CD4-positive, alpha-beta T cell treated with Interleukin-6 at 100 ng/mL for 8 hours (primary cell): ENCODE data around the gene NHSL1.
"Not testable (repeated sequence)": the region's sequence is repeated elsewhere in the genome, so short reads cannot be mapped to it uniquely, and the experiment has no call there.

Experiments used
- DNase-seq: peaks from one replicate; pipeline ENCODE4 v3.0.0-alpha.2; 2020; ENCODE audit warnings: mixed read lengths, low spot score

NHSL1 gene

GRCh38 chr6:138455746-138456400, 43.4 kb downstream of the NHSL1 start:
- peak; percentile 58 for DNase-seq

DNA sequence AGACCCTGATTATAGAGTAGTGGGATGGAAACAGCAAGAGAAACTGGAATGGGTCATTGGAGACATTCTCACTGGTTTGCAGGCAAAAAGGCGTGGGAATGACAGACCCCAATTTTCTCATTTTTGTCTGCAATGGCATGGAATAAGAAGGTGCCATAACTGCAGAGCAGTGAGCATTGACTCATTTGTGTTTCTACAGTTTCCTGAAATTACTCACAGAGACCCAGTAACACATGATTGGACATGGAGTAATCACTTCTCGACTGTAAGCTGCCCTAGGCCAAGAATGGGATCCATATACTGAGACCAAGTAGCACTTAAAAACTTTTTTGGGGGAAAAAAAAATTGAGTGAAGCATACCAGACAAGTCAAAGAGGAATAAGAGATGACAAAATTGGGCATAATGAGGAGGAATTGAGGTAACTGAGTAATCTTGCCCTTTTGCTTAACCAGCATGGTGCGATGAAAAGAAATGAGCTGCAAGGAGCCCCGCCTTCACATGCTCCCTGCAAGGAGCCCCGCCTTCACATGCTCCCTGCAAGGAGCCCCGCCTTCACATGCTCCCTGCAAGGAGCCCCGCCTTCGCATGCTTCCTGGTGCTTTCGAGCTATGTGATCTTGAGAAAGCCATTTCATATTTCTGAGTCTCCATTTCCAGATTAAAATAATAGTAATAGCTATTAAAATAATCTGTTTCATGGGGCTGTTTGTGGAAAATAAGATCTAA, 44.1 kb downstream of the NHSL1 start:
- peak; percentile 65 for DNase-seq

GRCh38 chr6:138451043-138451442, 48.3 kb downstream of the NHSL1 start:
- DNase-seq: no peak

GRCh38 chr6:138450445-138450844, 48.8 kb downstream of the NHSL1 start:
- no peak for DNase-seq

- DNase-seq: no peak
These were observed 52.5 kb downstream of the NHSL1 start for GRCh38 chr6:138446821-138447220.

- no peak for DNase-seq
These were observed 55.3 kb downstream of the NHSL1 start for GRCh38 chr6:138443979-138444378.

DNA sequence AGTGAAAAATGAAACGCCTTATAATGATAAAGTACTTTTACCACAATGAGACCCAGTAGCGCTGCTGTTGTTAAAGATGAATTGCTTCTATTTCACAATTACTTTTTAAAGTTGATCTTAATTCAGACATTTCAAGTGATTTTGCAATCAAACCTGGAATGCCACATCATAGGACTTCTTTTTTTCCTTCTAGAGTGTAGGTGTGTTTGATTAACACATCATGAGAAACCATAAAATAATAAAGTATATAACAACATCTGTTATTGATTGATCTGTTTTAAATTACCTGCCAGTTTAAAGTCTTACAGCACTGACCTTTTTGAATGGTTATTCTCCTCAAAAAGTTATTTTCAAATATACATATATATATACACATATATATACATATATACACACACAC, 56.6 kb downstream of the NHSL1 start:
- no peak for DNase-seq

DNA sequence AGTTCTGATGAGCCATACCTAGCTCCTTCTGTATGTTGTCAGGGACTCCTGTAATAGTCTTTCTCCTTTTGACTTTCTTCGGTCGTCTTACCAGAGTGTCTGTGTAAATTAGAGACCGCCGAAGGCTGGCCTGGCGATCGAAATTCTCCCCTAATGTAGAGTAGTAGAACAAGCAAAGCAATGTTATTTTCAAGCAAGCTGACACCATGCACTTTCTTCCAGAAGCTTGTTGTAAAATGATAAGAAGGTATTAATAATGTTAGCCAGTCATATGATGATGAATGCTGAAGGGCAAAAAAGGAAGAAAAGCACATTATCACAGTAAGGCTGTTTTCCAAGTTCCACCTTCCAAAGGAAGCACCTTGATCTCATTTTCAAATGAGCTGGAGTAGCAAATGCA, 57.3 kb downstream of the NHSL1 start:
- DNase-seq: no peak

- no peak for DNase-seq
These were observed 58.4 kb downstream of the NHSL1 start for GRCh38 chr6:138440758-138441357.

- no peak for DNase-seq
These were observed 59.0 kb downstream of the NHSL1 start for GRCh38 chr6:138440296-138440695.

- no peak for DNase-seq
These were observed 59.7 kb downstream of the NHSL1 start for GRCh38 chr6:138439546-138439945.

DNA sequence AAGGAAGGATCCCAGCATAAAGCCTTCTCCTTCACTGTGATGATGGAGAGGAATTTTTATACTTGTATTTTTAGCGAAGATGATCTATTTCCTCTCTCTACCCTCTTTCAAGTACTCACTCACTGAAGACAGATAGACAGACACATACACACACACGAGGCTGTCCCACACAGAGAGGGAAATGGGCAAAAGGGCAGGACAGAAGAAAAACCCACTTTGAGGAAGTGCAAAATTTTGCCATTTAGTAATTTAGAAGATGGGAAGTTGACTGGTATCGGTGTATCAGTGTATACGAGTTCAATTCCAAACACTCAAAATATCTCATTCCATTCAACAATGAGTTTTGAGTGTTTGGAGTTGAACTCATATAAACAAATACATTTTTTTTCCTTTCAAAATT, 64.4 kb downstream of the NHSL1 start:
- no peak for DNase-seq

DNA sequence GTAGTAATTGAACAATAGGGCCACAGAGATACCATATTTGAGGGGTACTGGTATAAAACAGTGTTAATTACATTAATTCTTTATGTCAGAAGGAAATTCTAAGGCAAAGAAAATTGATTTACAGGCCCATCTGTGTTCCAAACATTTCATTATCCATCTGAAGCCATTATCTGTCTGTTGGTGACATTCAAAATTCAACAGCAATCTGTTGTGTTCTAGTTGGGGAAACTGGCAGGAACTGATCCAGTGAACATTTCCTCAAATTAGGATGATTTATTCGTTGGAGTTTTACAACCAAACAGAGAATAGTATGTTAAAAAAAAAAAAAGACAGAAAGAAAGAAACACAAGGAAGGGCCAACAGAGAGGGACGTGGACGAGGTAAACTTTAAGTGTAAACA, 65.2 kb downstream of the NHSL1 start:
- no peak for DNase-seq

GRCh38 chr6:138432063-138432356, 67.3 kb downstream of the NHSL1 start:
- DNase-seq: no peak

GRCh38 chr6:138431256-138432062, 67.8 kb downstream of the NHSL1 start:
- no peak for DNase-seq

GRCh38 chr6:138430361-138431145, 68.7 kb downstream of the NHSL1 start:
- DNase-seq: no peak

DNA sequence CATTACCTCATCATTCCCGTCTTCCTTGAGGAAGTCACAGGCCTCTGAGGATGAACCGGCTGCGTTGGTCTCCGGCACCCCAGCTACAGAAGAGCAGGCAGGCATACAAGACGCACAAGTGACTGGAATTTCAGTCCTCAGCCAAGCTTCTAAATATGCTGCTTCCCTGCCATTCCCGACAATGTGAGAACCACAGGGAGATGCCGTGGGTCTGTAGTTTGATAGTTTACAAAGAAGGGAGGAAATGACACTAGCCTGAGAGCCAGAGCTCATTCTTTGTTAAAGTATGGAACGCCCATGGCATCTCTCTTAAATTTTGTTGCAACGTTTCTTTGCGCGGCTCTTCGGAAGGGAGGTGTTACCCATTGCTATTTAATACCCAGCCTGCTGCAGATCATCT, 69.5 kb downstream of the NHSL1 start:
- DNase-seq: no peak

- peak; percentile 39 for DNase-seq
These were observed 70.2 kb downstream of the NHSL1 start for GRCh38 chr6:138428944-138429598.

DNA sequence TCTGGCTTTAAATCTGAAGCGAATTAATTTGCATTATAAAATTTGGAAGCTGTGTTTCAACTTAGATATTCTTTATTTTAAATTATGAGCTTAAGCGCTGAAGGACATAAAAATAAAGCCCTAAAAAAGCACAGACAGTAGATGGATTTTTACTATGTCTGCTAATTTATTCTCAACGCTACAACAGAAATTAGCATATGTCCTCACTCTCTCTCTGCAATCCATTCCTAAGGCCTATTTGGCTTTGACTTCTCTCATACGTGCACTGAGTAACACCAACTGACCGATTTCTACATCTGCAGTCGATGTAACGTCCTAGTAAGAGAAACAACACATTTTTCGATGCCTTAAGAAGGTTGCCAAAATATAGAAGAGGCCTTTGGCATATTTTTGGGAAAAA, 71.6 kb downstream of the NHSL1 start:
- no peak for DNase-seq

DNA sequence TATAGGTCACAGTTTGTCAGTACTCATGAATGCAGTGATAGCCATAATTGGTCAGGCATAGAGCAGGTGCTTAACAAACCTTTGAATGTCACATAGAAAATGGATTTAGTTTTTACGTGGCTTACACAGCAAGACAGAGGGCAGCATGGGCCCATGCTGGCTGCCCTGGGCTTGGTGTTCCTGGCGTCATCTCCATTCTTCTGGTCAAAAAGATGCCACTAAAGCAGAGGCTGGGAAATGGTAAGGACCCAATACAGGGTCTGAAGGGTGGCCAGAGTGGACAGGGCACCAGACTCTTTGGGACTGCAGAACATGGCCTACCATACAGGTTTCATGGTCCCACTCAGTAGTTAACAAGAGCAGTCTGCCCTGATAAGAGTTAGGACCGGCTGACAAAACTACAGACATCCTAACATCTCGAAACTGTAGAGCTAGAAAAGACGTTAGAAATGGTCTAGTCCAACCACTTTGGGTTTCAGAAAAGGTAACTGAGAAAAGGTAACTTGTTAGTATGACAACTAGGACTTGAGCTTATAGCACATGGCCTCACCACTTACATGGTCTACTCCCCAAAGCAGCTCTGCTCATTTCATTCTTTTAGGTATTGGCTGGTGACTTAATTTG, 72.7 kb downstream of the NHSL1 start:
- no peak for DNase-seq

DNA sequence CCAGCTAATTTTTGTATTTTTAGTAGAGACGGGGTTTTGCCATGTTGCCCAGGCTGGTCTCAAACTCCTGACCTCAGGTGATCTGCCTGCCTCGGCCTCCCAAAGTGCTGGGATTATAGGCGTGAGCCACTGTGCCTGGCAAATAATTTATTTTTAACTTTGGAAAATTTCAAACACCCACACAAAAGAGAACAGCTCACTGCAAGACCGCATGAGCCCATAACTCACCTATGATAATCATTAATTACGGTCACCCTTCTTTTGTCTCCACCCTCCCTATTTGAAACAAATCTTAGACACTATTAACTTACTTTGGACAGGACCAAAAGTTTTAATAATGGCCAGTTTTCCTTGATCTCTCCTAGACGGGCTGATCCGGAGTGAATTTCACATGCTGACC, 74.0 kb downstream of the NHSL1 start:
- DNase-seq: not testable (repeated sequence)
